A673 (cell line): ENCODE data around the gene TYRO3.

Source experiments
- EZH2 ChIP-seq: fragments of 200-600 bp; sonication (generic); IDR thresholded peaks from 2 replicates; pipeline ENCODE4 v1.6.1; 2017; ENCODE audit warnings: borderline replicate concordance, low read depth, mild to moderate bottlenecking, mixed read lengths, antibody characterized with exemption, low read length; ENCODE audit not compliant: poor library complexity, severe bottlenecking
- TF ChIP-seq, protein P1 (sequence below): fragments of 300-800, 200-600 bp; sonication (generic); conservative IDR thresholded peaks from 2 replicates; pipeline ENCODE4 v1.5.1; 2017; ENCODE audit warnings: low read depth, mild to moderate bottlenecking, antibody characterized with exemption, low read length, moderate library complexity, mixed read lengths

- TF ChIP-seq, protein P1, sequence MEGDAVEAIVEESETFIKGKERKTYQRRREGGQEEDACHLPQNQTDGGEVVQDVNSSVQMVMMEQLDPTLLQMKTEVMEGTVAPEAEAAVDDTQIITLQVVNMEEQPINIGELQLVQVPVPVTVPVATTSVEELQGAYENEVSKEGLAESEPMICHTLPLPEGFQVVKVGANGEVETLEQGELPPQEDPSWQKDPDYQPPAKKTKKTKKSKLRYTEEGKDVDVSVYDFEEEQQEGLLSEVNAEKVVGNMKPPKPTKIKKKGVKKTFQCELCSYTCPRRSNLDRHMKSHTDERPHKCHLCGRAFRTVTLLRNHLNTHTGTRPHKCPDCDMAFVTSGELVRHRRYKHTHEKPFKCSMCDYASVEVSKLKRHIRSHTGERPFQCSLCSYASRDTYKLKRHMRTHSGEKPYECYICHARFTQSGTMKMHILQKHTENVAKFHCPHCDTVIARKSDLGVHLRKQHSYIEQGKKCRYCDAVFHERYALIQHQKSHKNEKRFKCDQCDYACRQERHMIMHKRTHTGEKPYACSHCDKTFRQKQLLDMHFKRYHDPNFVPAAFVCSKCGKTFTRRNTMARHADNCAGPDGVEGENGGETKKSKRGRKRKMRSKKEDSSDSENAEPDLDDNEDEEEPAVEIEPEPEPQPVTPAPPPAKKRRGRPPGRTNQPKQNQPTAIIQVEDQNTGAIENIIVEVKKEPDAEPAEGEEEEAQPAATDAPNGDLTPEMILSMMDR, result no peak
- TF ChIP-seq EZH2, result no peak
These were observed 15.5 kb upstream of the TYRO3 start for GRCh38 chr15:41543521-41543870.
